Measurements from ENCODE around the gene CPLANE2.

The CPLANE2 gene

GRCh38 chr1:16191916-16192546 lies 45.0 kb downstream of the CPLANE2 start:
- Histone ChIP-seq H3K9me3 (ENCODE audit: control insufficient read depth in 1 of 2, low read length in 2 of 2) (no peaks in the 10 kb centered on the region), H3K4me1 (ENCODE audit: control insufficient read depth in 1 of 2, insufficient read depth in 2 of 2, low read length in 2 of 2) (peaks cover 18 to 23% of the 10 kb centered on the region in 2 donors), H3K9ac (ENCODE audit: low read depth in 1 of 2, low read length in 2 of 2) (no peak overlapping the region), H3K36me3 (ENCODE audit: control insufficient read depth in 1 of 2, insufficient read depth in 2 of 2, low read length in 2 of 2) (no peaks in the 10 kb centered on the region), H3K4me3 (ENCODE audit: low read depth in 1 of 2, low read length in 2 of 2) (no peak overlapping the region), H3K27me3 (ENCODE audit: control insufficient read depth in 1 of 2, insufficient read depth in 2 of 2, low read length in 2 of 2) (no peaks in the 10 kb centered on the region), H3K27ac (ENCODE audit: low read depth, low read length) (no peak overlapping the region)

GRCh38 chr1:16191309-16191708 lies 45.7 kb downstream of the CPLANE2 start:
- peaks cover 18 to 23% of the 10 kb centered on the region in 2 donors for H3K4me1 ChIP-seq (ENCODE audit: control insufficient read depth in 1 of 2, insufficient read depth in 2 of 2, low read length in 2 of 2)
- no peaks in the 10 kb centered on the region for H3K36me3 ChIP-seq (ENCODE audit: control insufficient read depth in 1 of 2, insufficient read depth in 2 of 2, low read length in 2 of 2)
- H3K9ac ChIP-seq (ENCODE audit: low read depth in 1 of 2, low read length in 2 of 2) = no peak overlapping the region
- H3K4me3 ChIP-seq (ENCODE audit: low read depth in 1 of 2, low read length in 2 of 2) = no peak overlapping the region
- H3K27me3 ChIP-seq (ENCODE audit: control insufficient read depth in 1 of 2, insufficient read depth in 2 of 2, low read length in 2 of 2) = no peaks in the 10 kb centered on the region
- H3K27ac ChIP-seq (ENCODE audit: low read depth, low read length) = no peak overlapping the region
- H3K9me3 ChIP-seq (ENCODE audit: control insufficient read depth in 1 of 2, low read length in 2 of 2) = no peaks in the 10 kb centered on the region

- Histone ChIP-seq H3K36me3 (ENCODE audit: control insufficient read depth in 1 of 2, insufficient read depth in 2 of 2, low read length in 2 of 2) (no peaks in the 10 kb centered on the region), H3K9ac (ENCODE audit: low read depth in 1 of 2, low read length in 2 of 2) (no peak overlapping the region), H3K27me3 (ENCODE audit: control insufficient read depth in 1 of 2, insufficient read depth in 2 of 2, low read length in 2 of 2) (no peaks in the 10 kb centered on the region), H3K9me3 (ENCODE audit: control insufficient read depth in 1 of 2, low read length in 2 of 2) (no peaks in the 10 kb centered on the region), H3K27ac (ENCODE audit: low read depth, low read length) (no peak overlapping the region), H3K4me1 (ENCODE audit: control insufficient read depth in 1 of 2, insufficient read depth in 2 of 2, low read length in 2 of 2) (peaks cover 18 to 23% of the 10 kb centered on the region in 2 donors), H3K4me3 (ENCODE audit: low read depth in 1 of 2, low read length in 2 of 2) (no peak overlapping the region)
These were observed 46.9 kb downstream of the CPLANE2 start for GRCh38 chr1:16189921-16190621.

- Histone ChIP-seq H3K9ac (ENCODE audit: low read depth in 1 of 2, low read length in 2 of 2) (peak overlapping the region; percentile 28 to 54), H3K27ac (ENCODE audit: low read depth, low read length) (no peak overlapping the region), H3K27me3 (ENCODE audit: control insufficient read depth in 1 of 2, insufficient read depth in 2 of 2, low read length in 2 of 2) (no peaks in the 10 kb centered on the region), H3K4me1 (ENCODE audit: control insufficient read depth in 1 of 2, insufficient read depth in 2 of 2, low read length in 2 of 2) (peaks cover 18 to 23% of the 10 kb centered on the region in 2 donors), H3K36me3 (ENCODE audit: control insufficient read depth in 1 of 2, insufficient read depth in 2 of 2, low read length in 2 of 2) (no peaks in the 10 kb centered on the region), H3K9me3 (ENCODE audit: control insufficient read depth in 1 of 2, low read length in 2 of 2) (no peaks in the 10 kb centered on the region), H3K4me3 (ENCODE audit: low read depth in 1 of 2, low read length in 2 of 2) (peak overlapping the region; percentile 24 to 32)
These were observed 48.0 kb downstream of the CPLANE2 start for GRCh38 chr1:16189003-16189402.

GRCh38 chr1:16187748-16188401 lies 49.1 kb downstream of the CPLANE2 start:
- Histone ChIP-seq H3K27me3 (ENCODE audit: control insufficient read depth in 1 of 2, insufficient read depth in 2 of 2, low read length in 2 of 2) (no peaks in the 10 kb centered on the region), H3K27ac (ENCODE audit: low read depth, low read length) (no peak overlapping the region), H3K4me1 (ENCODE audit: control insufficient read depth in 1 of 2, insufficient read depth in 2 of 2, low read length in 2 of 2) (peaks cover 18 to 23% of the 10 kb centered on the region in 2 donors), H3K9me3 (ENCODE audit: control insufficient read depth in 1 of 2, low read length in 2 of 2) (no peaks in the 10 kb centered on the region), H3K36me3 (ENCODE audit: control insufficient read depth in 1 of 2, insufficient read depth in 2 of 2, low read length in 2 of 2) (no peaks in the 10 kb centered on the region), H3K4me3 (ENCODE audit: low read depth in 1 of 2, low read length in 2 of 2) (no peak overlapping the region), H3K9ac (ENCODE audit: low read depth in 1 of 2, low read length in 2 of 2) (peak overlapping the region in 1 of 2 donors; percentile 25)

GRCh38 chr1:16186655-16187235 lies 50.2 kb downstream of the CPLANE2 start:
- Histone ChIP-seq H3K9ac (ENCODE audit: low read depth in 1 of 2, low read length in 2 of 2) (no peak overlapping the region), H3K4me3 (ENCODE audit: low read depth in 1 of 2, low read length in 2 of 2) (no peak overlapping the region), H3K27me3 (ENCODE audit: control insufficient read depth in 1 of 2, insufficient read depth in 2 of 2, low read length in 2 of 2) (no peaks in the 10 kb centered on the region), H3K27ac (ENCODE audit: low read depth, low read length) (no peak overlapping the region), H3K36me3 (ENCODE audit: control insufficient read depth in 1 of 2, insufficient read depth in 2 of 2, low read length in 2 of 2) (no peaks in the 10 kb centered on the region), H3K9me3 (ENCODE audit: control insufficient read depth in 1 of 2, low read length in 2 of 2) (no peaks in the 10 kb centered on the region), H3K4me1 (ENCODE audit: control insufficient read depth in 1 of 2, insufficient read depth in 2 of 2, low read length in 2 of 2) (peaks cover 18 to 31% of the 10 kb centered on the region in 2 donors)

GRCh38 chr1:16184557-16185303 lies 52.3 kb downstream of the CPLANE2 start:
- no peaks in the 10 kb centered on the region for H3K36me3 ChIP-seq (ENCODE audit: control insufficient read depth in 1 of 2, insufficient read depth in 2 of 2, low read length in 2 of 2)
- H3K27me3 ChIP-seq (ENCODE audit: control insufficient read depth in 1 of 2, insufficient read depth in 2 of 2, low read length in 2 of 2) = no peaks in the 10 kb centered on the region
- peaks cover 15 to 31% of the 10 kb centered on the region in 2 donors for H3K4me1 ChIP-seq (ENCODE audit: control insufficient read depth in 1 of 2, insufficient read depth in 2 of 2, low read length in 2 of 2)
- no peak overlapping the region for H3K4me3 ChIP-seq (ENCODE audit: low read depth in 1 of 2, low read length in 2 of 2)
- no peaks in the 10 kb centered on the region for H3K9me3 ChIP-seq (ENCODE audit: control insufficient read depth in 1 of 2, low read length in 2 of 2)
- no peak overlapping the region for H3K27ac ChIP-seq (ENCODE audit: low read depth, low read length)
- H3K9ac ChIP-seq (ENCODE audit: low read depth in 1 of 2, low read length in 2 of 2) = no peak overlapping the region

- Histone ChIP-seq H3K9ac (ENCODE audit: low read depth in 1 of 2, low read length in 2 of 2) (no peak overlapping the region), H3K4me1 (ENCODE audit: control insufficient read depth in 1 of 2, insufficient read depth in 2 of 2, low read length in 2 of 2) (peaks cover 11 to 29% of the 10 kb centered on the region in 2 donors), H3K27ac (ENCODE audit: low read depth, low read length) (no peak overlapping the region), H3K27me3 (ENCODE audit: control insufficient read depth in 1 of 2, insufficient read depth in 2 of 2, low read length in 2 of 2) (no peaks in the 10 kb centered on the region), H3K9me3 (ENCODE audit: control insufficient read depth in 1 of 2, low read length in 2 of 2) (no peaks in the 10 kb centered on the region), H3K36me3 (ENCODE audit: control insufficient read depth in 1 of 2, insufficient read depth in 2 of 2, low read length in 2 of 2) (no peaks in the 10 kb centered on the region), H3K4me3 (ENCODE audit: low read depth in 1 of 2, low read length in 2 of 2) (no peak overlapping the region)
These were observed 53.0 kb downstream of the CPLANE2 start for GRCh38 chr1:16183765-16184556.

GRCh38 chr1:16183179-16183578 lies 53.8 kb downstream of the CPLANE2 start:
- Histone ChIP-seq H3K36me3 (ENCODE audit: control insufficient read depth in 1 of 2, insufficient read depth in 2 of 2, low read length in 2 of 2) (no peaks in the 10 kb centered on the region), H3K27ac (ENCODE audit: low read depth, low read length) (no peak overlapping the region), H3K9ac (ENCODE audit: low read depth in 1 of 2, low read length in 2 of 2) (no peak overlapping the region), H3K4me1 (ENCODE audit: control insufficient read depth in 1 of 2, insufficient read depth in 2 of 2, low read length in 2 of 2) (peaks cover 14 to 29% of the 10 kb centered on the region in 2 donors), H3K9me3 (ENCODE audit: control insufficient read depth in 1 of 2, low read length in 2 of 2) (no peaks in the 10 kb centered on the region), H3K4me3 (ENCODE audit: low read depth in 1 of 2, low read length in 2 of 2) (no peak overlapping the region), H3K27me3 (ENCODE audit: control insufficient read depth in 1 of 2, insufficient read depth in 2 of 2, low read length in 2 of 2) (no peaks in the 10 kb centered on the region)

All from duodenal mucosa (tissue), 2 donors.